HEK293T (cell line): ENCODE results near the gene S100A11.
A peak's percentile ranks its signal among the peaks of the same experiment; 100 is the strongest.
"Not testable (repeated sequence)": the region's sequence is repeated elsewhere in the genome, so short reads cannot be mapped to it uniquely, and the experiment has no call there.

Experiments
- CTCF ChIA-PET: fragments of 350-600 bp; formaldehyde crosslinking; extraction: SDS; loops from one replicate; lab custom pipeline; 2021; ENCODE audit warnings: antibody characterized with exemption, inconsistent platforms; lab: Yijun Ruan, JAX
- POLR2A ChIA-PET: fragments of 350-600 bp; formaldehyde crosslinking; extraction: SDS; loops from one replicate; lab custom pipeline; 2020; ENCODE audit warnings: antibody characterized with exemption, inconsistent platforms; lab: Yijun Ruan, JAX
- DNase-seq: peaks from one replicate; pipeline ENCODE4 v3.0.0; 2012; ENCODE audit warnings: mixed read lengths; ENCODE audit errors: extremely low spot score
- ARNT ChIP-seq: fragments of 450-650 bp; IDR thresholded peaks from 2 replicates; pipeline ENCODE4 v1.6.1; 2017; ENCODE audit warnings: mild to moderate bottlenecking
- BHLHE40 ChIP-seq: fragments of 450-650 bp; IDR thresholded peaks from 2 replicates; pipeline ENCODE4 v1.6.1; 2016; ENCODE audit warnings: mild to moderate bottlenecking, moderate library complexity, borderline replicate concordance
- CTBP1 ChIP-seq: fragments of 450-650 bp; IDR thresholded peaks from 2 replicates; pipeline ENCODE4 v1.6.1; 2016; ENCODE audit warnings: borderline replicate concordance
- ELF4 ChIP-seq: fragments of 450-650 bp; IDR thresholded peaks from 2 replicates; pipeline ENCODE4 v1.6.1; 2017; ENCODE audit warnings: antibody characterized with exemption
- FOXA1 ChIP-seq: fragments of 450-650 bp; IDR thresholded peaks from 2 replicates; pipeline ENCODE4 v1.6.1; 2016; ENCODE audit warnings: mild to moderate bottlenecking
- FOXK2 ChIP-seq: fragments of 450-650 bp; IDR thresholded peaks from 2 replicates; pipeline ENCODE4 v1.6.1; 2016; ENCODE audit warnings: mild to moderate bottlenecking
- FOXM1 ChIP-seq: fragments of 450-650 bp; IDR thresholded peaks from 2 replicates; pipeline ENCODE4 v1.6.1; 2017; ENCODE audit warnings: mild to moderate bottlenecking, borderline replicate concordance
- HDGF ChIP-seq: fragments of 450-650 bp; IDR thresholded peaks from 2 replicates; pipeline ENCODE4 v1.6.1; 2017; ENCODE audit warnings: antibody characterized with exemption, borderline replicate concordance
- L3MBTL2 ChIP-seq: fragments of 450-650 bp; conservative IDR thresholded peaks from 2 replicates; pipeline ENCODE4 v1.6.1; 2016; ENCODE audit warnings: mild to moderate bottlenecking
- LEF1 ChIP-seq: fragments of 450-650 bp; IDR thresholded peaks from 2 replicates; pipeline ENCODE4 v1.6.1; 2017; ENCODE audit warnings: mild to moderate bottlenecking, borderline replicate concordance
- NFRKB ChIP-seq: fragments of 450-650 bp; IDR thresholded peaks from 2 replicates; pipeline ENCODE4 v1.6.1; 2016; ENCODE audit warnings: mild to moderate bottlenecking, moderate library complexity
- SP1 ChIP-seq: fragments of 450-650 bp; IDR thresholded peaks from 2 replicates; pipeline ENCODE4 v1.6.1; 2017
- SUZ12 ChIP-seq: fragments of 450-650 bp; IDR thresholded peaks from 2 replicates; pipeline ENCODE4 v1.6.1; 2016; ENCODE audit warnings: mild to moderate bottlenecking
- TARDBP ChIP-seq: fragments of 450-650 bp; IDR thresholded peaks from 2 replicates; pipeline ENCODE4 v1.6.1; 2016
- ZNF384 ChIP-seq: fragments of 450-650 bp; IDR thresholded peaks from 2 replicates; pipeline ENCODE4 v1.6.1; 2016
- TF ChIP-seq, protein P1 (sequence below): fragments of 450-650 bp; IDR thresholded peaks from 2 replicates; pipeline ENCODE4 v1.6.1; 2016

S100A11 gene

GRCh38 chr1:152036267-152037216 lies at the start of gene S100A11:
S100A11 (minus strand) TSS chr1:152037004; CDS start chr1:152036915, 89 bp downstream.
- ChIA-PET POLR2A (interaction anchor here (0.6 to 3.9 kb wide), 14 partner anchors 9 to 709 kb away, joined by 3 to 23 read pairs (median 3); partner anchors contain the start of genes PI4KB, S100A10 and THEM4), CTCF (interaction anchor here (0.7 to 2.7 kb wide), 8 partner anchors 10 to 423 kb away, joined by 3 to 21 read pairs (median 4); no protein-coding TSS in a partner anchor)
- TF ChIP-seq L3MBTL2 (peak; percentile 54; the same call in 1 of the 2 replicates), ZNF384 (no peak)
- DNase-seq: peak; percentile 82

DNA sequence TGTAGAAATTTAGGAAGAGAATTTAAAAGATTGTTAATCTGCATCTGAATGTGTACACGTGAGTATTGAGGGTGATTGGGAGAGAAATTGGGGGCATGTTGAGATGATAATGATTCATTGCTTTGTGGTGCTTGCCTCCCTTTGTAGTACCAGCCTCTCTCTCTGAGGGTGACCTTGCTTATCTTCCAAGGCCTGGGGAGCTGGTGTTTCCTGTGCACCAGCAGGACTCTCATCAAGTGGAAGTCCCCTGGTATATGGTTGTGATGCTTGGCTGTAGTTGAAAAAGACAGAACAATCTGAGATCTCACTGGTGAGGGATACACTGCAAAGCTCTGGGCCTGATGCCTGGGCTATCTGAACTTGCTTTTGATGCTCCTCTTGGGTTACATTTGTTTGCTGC lies 48.0 kb upstream of the S100A11 start:
- CTCF ChIA-PET: no interaction called here
- TF ChIP-seq NFRKB (no peak), ELF4 (no peak), SUZ12 (no peak), FOXK2 (no peak), ZNF384 (no peak), LEF1 (no peak), FOXM1 (no peak), HDGF (no peak), ARNT (no peak), BHLHE40 (no peak), L3MBTL2 (no peak), FOXA1 (no peak)
- no peak for DNase-seq
- POLR2A ChIA-PET: interaction anchor here (1.6 kb wide), 1 partner anchor 25 kb away, joined by 5 read pairs; no protein-coding TSS in a partner anchor

GRCh38 chr1:152081026-152081425 lies 44.2 kb upstream of the S100A11 start:
- POLR2A ChIA-PET, CTCF ChIA-PET, DNase-seq: not testable (repeated sequence)

DNA sequence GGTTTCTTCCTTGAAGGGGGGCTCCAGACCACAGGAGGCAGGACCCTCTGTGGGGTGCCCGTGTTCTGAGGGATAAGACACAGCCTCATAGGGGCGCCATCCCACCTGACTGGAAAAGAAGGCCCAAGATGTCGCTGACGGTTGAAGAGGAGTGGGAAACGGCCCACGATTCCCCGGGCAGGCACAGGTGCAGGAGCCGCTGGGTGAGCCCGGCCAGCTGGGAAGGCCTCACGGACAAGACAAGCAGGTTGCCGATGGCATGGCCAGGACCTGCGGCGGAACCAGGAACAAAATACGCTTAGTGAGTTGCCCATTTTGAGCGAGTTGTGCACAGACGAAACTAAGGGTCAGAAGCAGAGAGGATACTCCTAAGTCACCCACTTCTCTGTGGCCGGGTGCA lies 43.7 kb upstream of the S100A11 start:
- CTCF ChIA-PET, POLR2A ChIA-PET, DNase-seq: not testable (repeated sequence)

- TF ChIP-seq L3MBTL2 (no peak), FOXM1 (no peak), BHLHE40 (no peak), SUZ12 (no peak), FOXA1 (no peak), TARDBP (no peak), NFRKB (no peak), ARNT (no peak), HDGF (no peak), CTBP1 (no peak), ZNF384 (no peak), ELF4 (no peak), SP1 (no peak), FOXK2 (no peak)
- TF ChIP-seq, protein P1, sequence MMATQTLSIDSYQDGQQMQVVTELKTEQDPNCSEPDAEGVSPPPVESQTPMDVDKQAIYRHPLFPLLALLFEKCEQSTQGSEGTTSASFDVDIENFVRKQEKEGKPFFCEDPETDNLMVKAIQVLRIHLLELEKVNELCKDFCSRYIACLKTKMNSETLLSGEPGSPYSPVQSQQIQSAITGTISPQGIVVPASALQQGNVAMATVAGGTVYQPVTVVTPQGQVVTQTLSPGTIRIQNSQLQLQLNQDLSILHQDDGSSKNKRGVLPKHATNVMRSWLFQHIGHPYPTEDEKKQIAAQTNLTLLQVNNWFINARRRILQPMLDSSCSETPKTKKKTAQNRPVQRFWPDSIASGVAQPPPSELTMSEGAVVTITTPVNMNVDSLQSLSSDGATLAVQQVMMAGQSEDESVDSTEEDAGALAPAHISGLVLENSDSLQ: no peak
- DNase-seq: no peak
- ChIA-PET POLR2A (no interaction called here), CTCF (no interaction called here)
Observed at GRCh38 chr1:152078831-152079441, 42.1 kb upstream of the S100A11 start.

DNA sequence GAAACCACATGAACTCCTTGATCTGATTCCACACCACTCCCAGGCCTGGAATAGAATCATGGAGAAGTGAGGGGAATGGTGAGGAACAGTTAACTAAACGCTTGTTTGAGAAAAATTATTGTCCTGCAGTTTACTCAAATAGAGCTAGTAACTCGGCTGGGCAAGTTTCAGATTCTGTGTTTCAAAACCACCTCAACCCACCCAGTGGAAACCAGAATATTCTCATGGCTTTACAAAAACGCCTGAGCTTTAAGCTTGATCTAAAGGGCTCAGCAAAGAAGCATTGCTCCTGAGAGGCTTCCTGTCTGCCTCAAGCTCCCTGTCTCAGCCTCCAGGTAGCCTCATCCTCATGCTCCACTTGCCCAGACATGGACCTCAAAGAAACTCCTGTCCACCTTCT lies 35.5 kb upstream of the S100A11 start:
- DNase-seq: no peak
- TF ChIP-seq HDGF: no peak
- TF ChIP-seq BHLHE40: no peak
- TF ChIP-seq TARDBP: no peak
- TF ChIP-seq SUZ12: no peak
- no peak for TF ChIP-seq FOXA1
- no peak for TF ChIP-seq ARNT
- no peak for TF ChIP-seq ZNF384
- TF ChIP-seq SP1: no peak
- ChIA-PET POLR2A (no interaction called here), CTCF (no interaction called here)

DNA sequence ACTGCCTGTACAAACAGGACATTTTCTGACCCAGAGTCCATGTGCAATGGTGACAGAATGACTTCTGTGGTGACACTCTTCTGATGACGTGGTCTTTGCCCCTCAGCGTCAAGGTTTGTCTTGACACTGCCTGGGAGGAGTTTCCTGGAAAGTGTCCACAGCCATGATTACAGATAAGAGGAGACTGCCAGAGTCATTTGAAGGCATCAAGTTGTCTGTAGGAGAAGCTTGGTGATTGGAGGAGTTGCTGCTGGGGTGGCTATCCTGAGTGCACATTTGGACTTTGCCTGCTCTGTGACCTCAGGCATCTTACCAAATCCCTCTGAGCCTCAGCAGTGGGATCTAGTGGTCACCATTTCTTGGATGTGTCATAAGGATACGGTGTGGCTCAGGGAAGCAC lies 34.3 kb upstream of the S100A11 start:
- CTCF ChIA-PET: no interaction called here
- no peak for TF ChIP-seq HDGF
- TF ChIP-seq, protein P1: no peak
- TF ChIP-seq FOXA1: no peak
- TF ChIP-seq L3MBTL2: no peak
- TF ChIP-seq LEF1: no peak
- TF ChIP-seq FOXM1: no peak
- TF ChIP-seq SUZ12: no peak
- no peak for TF ChIP-seq BHLHE40
- TF ChIP-seq ELF4: no peak
- no peak for TF ChIP-seq ZNF384
- no peak for DNase-seq
- POLR2A ChIA-PET: no interaction called here
